ENCODE results near the gene C2CD2L.

Gene C2CD2L

DNA sequence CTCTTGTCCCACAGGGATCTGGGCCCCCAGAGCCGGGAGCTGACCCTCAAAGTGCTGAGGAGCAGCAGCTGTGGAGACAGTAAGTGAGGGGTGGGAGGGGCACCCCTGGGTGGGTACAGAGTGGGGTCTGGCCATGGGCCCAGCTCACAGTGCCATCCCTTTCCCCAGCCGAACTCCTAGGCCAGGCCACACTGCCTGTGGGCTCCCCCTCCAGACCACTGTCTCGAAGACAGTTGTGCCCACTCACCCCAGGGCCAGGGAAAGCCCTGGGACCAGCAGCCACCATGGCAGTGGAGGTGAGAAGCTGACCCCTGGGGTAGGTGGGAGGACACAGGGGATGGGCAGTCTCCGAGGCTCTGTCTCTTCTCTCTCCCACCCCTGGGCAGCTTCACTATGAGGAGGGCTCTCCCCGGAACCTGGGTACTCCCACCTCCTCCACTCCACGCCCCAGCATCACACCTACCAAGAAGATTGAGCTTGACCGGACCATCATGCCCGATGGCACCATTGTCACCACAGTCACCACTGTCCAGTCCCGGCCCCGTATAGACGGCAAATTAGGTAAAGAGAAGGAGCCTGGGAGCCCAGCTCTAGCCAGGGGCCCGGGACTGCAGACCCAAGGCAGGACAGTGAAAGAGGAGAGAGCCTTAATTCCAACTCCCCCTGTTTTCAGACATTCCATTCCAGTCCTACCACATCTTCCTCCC lies 5.3 kb downstream of the C2CD2L start:
- DNase-seq (ENCODE audit: insufficient read length, low spot score): no peak
- FAIRE-seq: no peak
- TF ChIP-seq CTCF (IDR thresholded peaks at IDR 0.05; ENCODE audit: insufficient read depth, missing control alignments): no peak

GRCh38 chr11:119113716-119114115 lies 6.6 kb downstream of the C2CD2L start:
- FAIRE-seq: no peak
- DNase-seq (ENCODE audit: insufficient read length, low spot score): no peak

DNA sequence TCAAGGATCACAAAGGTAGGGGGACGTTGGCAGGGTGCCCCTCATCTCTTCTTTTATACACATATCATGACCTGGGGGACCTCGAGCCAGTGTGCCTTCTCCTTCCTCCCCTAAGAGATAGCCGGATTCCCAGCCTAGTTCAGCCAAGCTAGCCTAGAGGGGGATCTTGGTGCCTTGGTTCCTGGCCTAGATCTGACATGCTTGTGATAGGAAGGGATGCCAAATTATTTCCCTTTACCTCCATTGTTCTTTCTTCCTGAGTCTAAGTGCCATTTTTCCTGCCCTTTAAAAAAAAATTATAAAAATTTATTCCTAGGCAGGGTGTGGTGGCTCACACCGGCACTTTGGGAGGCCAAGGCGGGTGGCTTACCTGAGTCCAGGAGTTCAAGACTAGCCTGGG lies 7.2 kb downstream of the C2CD2L start:
- TF ChIP-seq CTCF (IDR thresholded peaks at IDR 0.05; ENCODE audit: insufficient read depth, missing control alignments): no peak
- FAIRE-seq (no peak), DNase-seq (ENCODE audit: insufficient read length, low spot score) (no peak)

More at GRCh38 chr11:119113716-119114115, 6.6 kb downstream of the C2CD2L start:
- TF ChIP-seq CTCF (IDR thresholded peaks at IDR 0.05; ENCODE audit: insufficient read depth, missing control alignments): no peak

GRCh38 chr11:119115484-119116234 lies 8.5 kb downstream of the C2CD2L start:
- no peak for FAIRE-seq
- TF ChIP-seq CTCF (IDR thresholded peaks at IDR 0.05; ENCODE audit: insufficient read depth, missing control alignments): no peak
- DNase-seq (ENCODE audit: insufficient read length, low spot score): no peak

- FAIRE-seq (no peak), DNase-seq (ENCODE audit: insufficient read length, low spot score) (no peak)
- TF ChIP-seq CTCF (IDR thresholded peaks at IDR 0.05; ENCODE audit: insufficient read depth, missing control alignments): no peak
Observed at GRCh38 chr11:119116235-119116594, 9.1 kb downstream of the C2CD2L start.

GRCh38 chr11:119116601-119117000 lies 9.5 kb downstream of the C2CD2L start:
- DNase-seq (ENCODE audit: insufficient read length, low spot score): no peak
- no peak for FAIRE-seq
- no peak for TF ChIP-seq CTCF (IDR thresholded peaks at IDR 0.05; ENCODE audit: insufficient read depth, missing control alignments)
